Type B pancreatic cell (in vitro differentiated cells): ENCODE measurements around the gene PRRG3. TPM values are rescaled to one million over a fixed set of nuclear protein-coding genes. Genes with fewer than 3 reads are reported as not detected.
"Not testable (repeated sequence)": the region's sequence is repeated elsewhere in the genome, so short reads cannot be mapped to it uniquely, and the experiment has no call there.

Experiments
- DNase-seq: peaks from one replicate; pipeline ENCODE4 v3.0.0; 2021; ENCODE audit warnings: mixed read lengths; ENCODE audit not compliant: unreplicated experiment; ENCODE audit errors: extremely low spot score
- H3K27ac Mint-ChIP-seq: 2 replicates; pipeline ENCODE4 v1.8.0; 2021; ENCODE audit warnings: mild to moderate bottlenecking, mixed read lengths
- H3K27me3 Mint-ChIP-seq: 2 replicates; pipeline ENCODE4 v1.8.0; 2021; ENCODE audit warnings: mixed read lengths
- H3K36me3 Mint-ChIP-seq: 2 replicates; pipeline ENCODE4 v1.8.0; 2021; ENCODE audit warnings: mixed read lengths
- H3K4me1 Mint-ChIP-seq: one replicate; pipeline ENCODE4 v1.8.0; 2021; ENCODE audit warnings: mixed read lengths; ENCODE audit not compliant: unreplicated experiment
- H3K4me3 Mint-ChIP-seq: 2 replicates; pipeline ENCODE4 v1.8.0; 2021; ENCODE audit warnings: mild to moderate bottlenecking, mixed read lengths
- H3K9me3 Mint-ChIP-seq: 2 replicates; pipeline ENCODE4 v1.8.0; 2021; ENCODE audit warnings: mixed read lengths
- CTCF ChIP-seq: fragments of 200-600 bp; sonication (generic); conservative IDR thresholded peaks from 2 replicates; pipeline ENCODE4 v1.5.0; 2021; ENCODE audit warnings: antibody characterized with exemption, mild to moderate bottlenecking
- total RNA-seq: library from RNA; stranded (reverse); gene quantifications from 2 replicates; pipeline ENCODE4 v1.2.1, GENCODE V29; 2021; ENCODE audit warnings: low replicate concordance

Gene PRRG3
- total RNA-seq, 1 donor from 2014 or later: 2.6 TPM

GRCh38 chrX:151687635-151688034 lies 7.6 kb upstream of the PRRG3 start:
- no peaks in the 10 kb centered on the region for H3K4me1 Mint-ChIP-seq
- DNase-seq: no peak

GRCh38 chrX:151688695-151689094 lies 6.6 kb upstream of the PRRG3 start:
- H3K36me3 Mint-ChIP-seq: no peaks in the 10 kb centered on the region
- no peak overlapping the region for H3K4me3 Mint-ChIP-seq
- no peak for DNase-seq
- peaks cover 3% of the 10 kb centered on the region for H3K27me3 Mint-ChIP-seq
- no peaks in the 10 kb centered on the region for H3K4me1 Mint-ChIP-seq
- H3K27ac Mint-ChIP-seq: no peak overlapping the region
- peaks cover 5% of the 10 kb centered on the region for H3K9me3 Mint-ChIP-seq
- TF ChIP-seq CTCF: no peak

More at GRCh38 chrX:151687635-151688034, 7.6 kb upstream of the PRRG3 start:
- H3K36me3 Mint-ChIP-seq: no peaks in the 10 kb centered on the region
- H3K27me3 Mint-ChIP-seq: peaks cover 12% of the 10 kb centered on the region
- no peaks in the 10 kb centered on the region for H3K9me3 Mint-ChIP-seq
- TF ChIP-seq CTCF: no peak
- no peak overlapping the region for H3K27ac Mint-ChIP-seq
- H3K4me3 Mint-ChIP-seq: no peak overlapping the region

GRCh38 chrX:151692825-151693224 lies 2.4 kb upstream of the PRRG3 start:
- Mint-ChIP-seq H3K4me3 (peak overlapping the region; percentile 76), H3K36me3 (no peaks in the 10 kb centered on the region), H3K27me3 (peaks cover 24% of the 10 kb centered on the region), H3K27ac (no peak overlapping the region), H3K4me1 (peaks cover 4% of the 10 kb centered on the region), H3K9me3 (peaks cover 5% of the 10 kb centered on the region)
- DNase-seq: no peak
- no peak for TF ChIP-seq CTCF

- DNase-seq: no peak
- Mint-ChIP-seq H3K4me3 (peak overlapping the region; percentile 67), H3K36me3 (no peaks in the 10 kb centered on the region), H3K27me3 (peaks cover 24% of the 10 kb centered on the region), H3K4me1 (peaks cover 4% of the 10 kb centered on the region), H3K27ac (no peak overlapping the region), H3K9me3 (peaks cover 5% of the 10 kb centered on the region)
- no peak for TF ChIP-seq CTCF
Observed at GRCh38 chrX:151694121-151694520, 1.1 kb upstream of the PRRG3 start.

- Mint-ChIP-seq H3K9me3 (peaks cover 5% of the 10 kb centered on the region), H3K27me3 (peaks cover 24% of the 10 kb centered on the region)
Observed at GRCh38 chrX:151695583-151696340, 504 bp downstream of the PRRG3 start.

GRCh38 chrX:151697082-151697481 lies 1.8 kb downstream of the PRRG3 start:
- not testable (repeated sequence) for H3K9me3 Mint-ChIP-seq, H3K36me3 Mint-ChIP-seq, H3K4me3 Mint-ChIP-seq, DNase-seq, H3K4me1 Mint-ChIP-seq, H3K27ac Mint-ChIP-seq
- peaks cover 24% of the 10 kb centered on the region for H3K27me3 Mint-ChIP-seq

More at GRCh38 chrX:151695583-151696340, 504 bp downstream of the PRRG3 start:
- no peak for TF ChIP-seq CTCF
- Mint-ChIP-seq H3K36me3 (no peaks in the 10 kb centered on the region), H3K4me1 (peaks cover 4% of the 10 kb centered on the region), H3K4me3 (peak overlapping the region; percentile 80), H3K27ac (no peak overlapping the region)
- DNase-seq: no peak
